HG03097 (cell line): ENCODE results near the gene RUNDC3A.
"Not testable (repeated sequence)": the region's sequence is repeated elsewhere in the genome, so short reads cannot be mapped to it uniquely, and the experiment has no call there.

ENCODE experiments used
- ATAC-seq: cut with Tn5 transposase; IDR thresholded peaks from one replicate; pipeline ENCODE4 v1.9.1; 2021; ENCODE audit not compliant: unreplicated experiment, low FRiP score

RUNDC3A gene

GRCh38 chr17:44317545-44317944 is 9.1 kb downstream of the RUNDC3A start:
- no peak for ATAC-seq

- ATAC-seq = no peak
Observed at GRCh38 chr17:44318077-44318892, 9.9 kb downstream of the RUNDC3A start.

DNA sequence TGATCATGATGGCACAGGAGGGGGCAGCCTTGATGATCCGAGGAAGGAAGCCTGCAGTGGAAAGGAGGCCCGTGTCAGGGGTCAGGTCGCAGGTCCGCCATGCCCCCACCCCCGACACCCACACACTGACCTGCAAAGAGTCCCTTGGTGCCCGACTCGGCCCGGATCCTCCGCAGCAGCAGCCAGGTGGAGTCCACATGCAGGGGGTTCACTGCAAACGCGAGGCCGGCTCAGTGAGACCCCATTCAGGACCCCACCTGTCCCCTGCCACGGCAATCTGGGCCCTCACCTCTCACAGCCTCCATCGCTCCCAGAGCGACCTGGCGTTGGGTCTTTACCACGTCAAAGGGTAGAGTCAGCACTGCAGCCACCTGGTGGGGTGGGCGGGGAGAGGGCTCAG is 11.7 kb downstream of the RUNDC3A start:
- ATAC-seq = no peak

- no peak for ATAC-seq
Observed at GRCh38 chr17:44321246-44322120, 13.1 kb downstream of the RUNDC3A start.

DNA sequence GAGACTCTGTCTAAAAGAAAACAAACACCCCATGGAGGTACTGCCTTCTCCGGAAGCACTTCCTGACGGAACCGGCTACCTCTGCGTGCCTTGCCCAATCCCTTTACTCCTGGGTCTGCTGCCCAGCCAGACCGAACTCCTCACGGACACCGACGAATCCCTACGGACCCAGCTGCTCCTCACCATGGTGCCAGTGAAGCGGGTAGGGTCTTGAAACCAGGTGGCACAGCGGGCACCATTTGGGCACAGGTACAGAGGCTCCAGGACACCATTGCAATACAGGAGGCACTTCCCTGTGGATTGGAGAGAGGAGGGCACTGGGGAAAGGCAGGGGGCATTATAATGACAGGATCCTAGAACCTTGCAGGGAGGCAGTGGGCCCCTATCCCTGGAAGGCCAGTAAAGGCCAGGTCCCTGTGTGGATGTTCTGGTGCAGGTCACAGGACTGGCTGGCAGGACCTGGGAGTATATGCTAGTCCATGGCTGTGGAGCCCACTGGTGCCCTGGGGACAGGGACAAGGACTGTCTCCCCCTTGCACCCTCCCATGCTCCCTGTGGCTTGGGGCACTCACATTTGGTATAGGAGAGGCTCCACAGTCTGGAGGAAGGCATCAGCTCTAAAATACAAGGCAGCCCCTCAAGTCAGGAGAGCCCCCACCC is 14.0 kb downstream of the RUNDC3A start:
- ATAC-seq = no peak

GRCh38 chr17:44323359-44324091 is 15.1 kb downstream of the RUNDC3A start:
- ATAC-seq = no peak

- no peak for ATAC-seq
Observed at GRCh38 chr17:44324092-44324570, 15.7 kb downstream of the RUNDC3A start.

DNA sequence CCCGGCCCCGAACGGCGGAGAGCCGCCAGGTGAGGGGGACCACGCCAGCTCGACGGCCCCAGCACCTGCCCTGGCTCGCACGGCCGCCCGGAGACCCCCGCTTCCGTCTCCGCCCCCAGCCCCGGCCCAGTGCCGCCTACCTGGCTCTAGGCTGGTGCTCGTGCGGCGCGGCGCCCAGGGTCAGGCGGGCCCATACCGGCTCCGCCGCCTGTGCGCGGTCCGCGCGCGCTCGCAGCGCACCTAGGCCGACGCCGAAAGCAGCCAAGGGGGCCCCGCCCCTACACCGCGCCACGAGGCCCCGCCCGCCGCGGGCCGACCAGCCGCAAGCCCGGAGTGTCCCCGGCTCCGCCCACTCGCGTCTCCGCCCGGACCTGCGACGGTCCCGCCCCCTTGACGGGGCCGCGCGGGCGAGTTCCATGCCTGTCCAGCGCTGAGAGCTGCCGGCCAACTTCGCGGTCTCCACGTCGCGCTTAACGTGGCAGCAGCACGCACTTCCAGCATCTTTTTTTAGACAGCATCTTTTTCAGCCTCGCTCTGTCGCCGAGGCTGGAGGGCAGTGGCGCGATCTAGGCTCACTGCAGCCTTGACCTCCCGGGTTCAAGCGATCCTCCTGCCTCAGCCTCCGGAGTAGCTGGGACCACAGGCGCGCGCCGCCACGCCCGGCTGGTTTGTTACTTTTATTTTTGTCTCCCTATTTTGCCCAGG is 16.3 kb downstream of the RUNDC3A start, which contains the start of gene SLC25A39:
Gene SLC25A39 (minus strand): TSS at position 253 of the 705 bp plus-strand sequence. CDS start 1,261 bp downstream, outside the sequence.
- peak; percentile 53 for ATAC-seq

DNA sequence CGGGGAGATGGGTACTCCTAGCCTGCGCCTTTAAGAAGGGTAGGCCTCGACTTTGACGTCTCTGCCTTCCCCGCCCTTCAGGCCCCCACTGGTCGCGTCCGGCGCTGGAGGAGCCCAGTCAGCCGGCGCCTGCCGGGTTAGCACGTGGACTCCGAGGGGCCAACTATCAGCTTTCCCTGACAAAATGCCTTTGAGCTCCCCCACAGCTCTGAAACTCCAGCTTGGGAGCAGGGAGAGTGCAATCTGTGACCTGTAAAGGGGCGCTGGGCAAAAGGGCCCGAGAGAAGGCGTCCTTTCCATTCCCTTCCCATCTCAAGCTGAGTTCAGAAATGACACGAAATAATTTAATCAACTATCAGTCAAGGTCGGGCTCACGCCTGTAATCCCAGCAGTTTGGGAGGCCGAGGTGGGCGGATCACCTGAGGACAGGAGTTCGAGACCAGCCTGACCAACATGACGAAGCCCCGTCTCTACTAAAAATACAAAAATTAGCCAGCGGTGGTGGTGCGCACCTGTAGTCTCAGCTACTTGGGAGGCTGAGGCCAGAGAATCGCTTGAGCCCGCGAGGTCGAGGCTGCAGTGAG is 18.6 kb downstream of the RUNDC3A start:
- peak; percentile 52 for ATAC-seq

DNA sequence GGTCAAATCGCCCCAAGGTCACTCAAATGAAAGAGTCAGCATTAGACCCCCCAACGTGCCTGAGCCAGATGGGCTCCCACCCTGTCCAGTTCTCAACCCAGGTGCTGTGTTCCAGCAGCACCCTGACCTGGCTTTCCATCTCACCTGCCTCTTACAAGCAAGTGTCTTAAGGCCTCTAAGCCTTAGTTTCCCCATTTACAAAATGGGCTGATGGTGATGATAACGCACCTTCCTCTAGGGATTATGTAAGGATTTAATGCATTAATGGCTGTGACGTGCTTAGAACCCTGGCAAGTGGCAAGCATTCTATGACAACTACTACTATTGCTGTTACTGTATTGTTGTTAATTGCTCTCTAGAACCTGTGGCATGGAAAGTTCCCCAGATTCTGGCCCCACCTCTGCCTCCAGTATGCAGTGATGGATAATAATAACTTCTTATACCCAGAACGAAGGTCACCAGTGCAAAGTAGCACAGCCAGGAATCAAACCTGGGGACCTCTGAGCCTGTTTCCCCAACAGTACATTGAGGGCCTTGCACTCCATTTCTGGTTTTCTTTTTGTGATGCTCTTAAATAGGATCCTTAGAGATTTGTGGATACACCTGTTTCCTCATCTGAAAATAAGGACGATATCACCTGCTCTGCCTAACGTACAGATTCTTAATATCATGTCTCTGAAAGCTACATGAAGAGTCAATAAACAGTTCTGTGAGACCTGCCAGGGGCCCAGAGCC is 19.5 kb downstream of the RUNDC3A start:
- no peak for ATAC-seq

DNA sequence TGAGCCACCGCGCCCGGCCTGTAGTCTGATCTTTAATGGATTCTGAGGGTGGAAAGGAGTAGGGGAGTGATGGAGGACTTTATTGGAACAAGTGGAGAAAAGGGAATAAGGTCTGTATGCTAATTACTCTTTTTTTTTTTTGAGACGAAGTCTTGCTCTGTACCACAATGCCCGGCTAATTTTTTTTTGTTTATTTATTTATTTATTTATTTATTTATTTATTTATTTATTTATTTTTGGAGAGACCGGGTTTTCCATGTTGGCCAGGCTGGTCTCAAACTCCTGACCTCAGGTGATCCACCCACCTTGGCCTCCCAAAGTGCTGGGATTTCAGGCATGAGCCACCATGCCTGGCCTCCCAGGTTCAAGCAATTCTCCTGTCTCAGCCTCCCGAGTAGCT is 21.1 kb downstream of the RUNDC3A start:
- not testable (repeated sequence) for ATAC-seq

DNA sequence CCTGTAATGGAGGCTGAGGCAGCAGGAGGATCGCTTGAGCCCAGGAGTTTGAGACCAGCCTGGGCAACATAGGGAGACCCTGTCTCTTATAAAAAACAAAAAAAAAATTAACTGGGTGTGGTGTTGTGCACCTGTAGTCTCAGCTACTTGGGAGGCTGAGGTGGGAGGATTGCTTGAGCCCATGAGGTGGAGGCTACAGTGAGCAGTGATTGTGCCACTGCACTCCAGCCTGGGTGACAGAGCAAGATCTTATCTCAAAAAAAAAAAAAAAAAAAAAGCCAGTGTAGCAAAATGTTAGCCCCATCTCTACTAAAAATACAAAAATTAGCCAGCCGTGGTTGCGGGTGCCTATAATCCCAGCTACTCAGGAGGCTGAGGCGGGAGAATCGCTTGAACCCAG is 21.9 kb downstream of the RUNDC3A start:
- not testable (repeated sequence) for ATAC-seq

DNA sequence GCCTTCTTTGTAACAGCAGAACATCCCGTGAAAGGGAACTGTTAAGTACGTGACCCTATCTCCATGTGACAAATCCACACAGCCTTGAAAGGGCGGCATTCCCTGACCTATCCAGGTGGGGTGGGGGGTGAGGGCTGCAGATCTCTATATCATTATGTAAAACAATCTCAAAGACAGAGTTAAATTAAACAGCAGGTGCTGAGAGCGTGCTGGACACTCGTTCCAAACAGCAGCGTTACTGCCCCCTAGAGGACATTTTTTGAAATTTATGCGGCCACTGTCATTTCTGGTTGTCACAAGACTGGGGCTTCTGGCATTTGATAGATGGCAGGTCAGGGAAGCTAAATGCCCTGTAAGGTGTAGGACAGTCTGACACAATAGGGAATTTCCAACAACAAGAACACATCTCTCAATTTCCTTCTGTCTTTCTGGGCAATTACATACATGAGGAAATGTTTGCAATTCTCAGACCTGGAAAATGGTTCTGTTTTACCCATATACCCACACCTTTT is 22.9 kb downstream of the RUNDC3A start:
- no peak for ATAC-seq

- ATAC-seq = no peak
Observed at GRCh38 chr17:44333371-44333770, 25.0 kb downstream of the RUNDC3A start.

DNA sequence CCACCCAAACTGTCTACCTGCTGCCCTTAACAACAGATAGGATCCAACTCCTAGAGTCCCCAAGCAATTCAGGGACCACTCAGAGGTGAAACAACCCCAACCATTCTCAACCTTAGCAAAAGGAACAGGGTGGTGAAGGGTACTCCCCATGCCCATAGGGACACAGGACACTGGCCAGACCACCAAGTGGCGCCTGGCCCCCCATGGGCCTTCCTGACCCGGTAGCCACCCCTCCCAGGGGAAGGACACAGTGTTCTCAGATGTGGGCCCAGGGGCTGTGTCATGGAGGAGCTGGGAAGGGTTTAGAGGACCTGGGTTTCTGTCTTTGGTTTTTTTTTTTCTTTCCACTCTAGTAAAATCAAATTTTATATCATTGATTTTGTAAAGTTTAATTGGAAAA is 25.9 kb downstream of the RUNDC3A start:
- ATAC-seq = no peak

GRCh38 chr17:44334727-44335126 is 26.3 kb downstream of the RUNDC3A start:
- no peak for ATAC-seq

GRCh38 chr17:44335564-44335963 is 27.2 kb downstream of the RUNDC3A start:
- ATAC-seq = no peak

GRCh38 chr17:44335968-44336367 is 27.6 kb downstream of the RUNDC3A start:
- ATAC-seq = no peak
